OCI-LY1 (cell line): ENCODE results near the gene BAIAP3.
A peak's percentile ranks its signal among the peaks of the same experiment; 100 is the strongest.

Source experiments
- H2AFZ ChIP-seq: fragments of 200-600 bp; sonication (generic), shearing (Covaris generic); 2 replicates; pipeline ENCODE4 v1.6.0; 2014; ENCODE audit warnings: antibody characterized with exemption, mild to moderate bottlenecking, low read length
- H3F3A ChIP-seq: fragments of 200-600 bp; sonication (generic), shearing (Covaris generic); 2 replicates; pipeline ENCODE4 v1.6.0; 2014; ENCODE audit warnings: mild to moderate bottlenecking, antibody characterized with exemption, low read length, moderate library complexity; ENCODE audit not compliant: insufficient read depth
- H3K27ac ChIP-seq: fragments of 200-600 bp; sonication (generic); 2 replicates; pipeline ENCODE4 v1.5.1; 2014; ENCODE audit warnings: low read length, mixed run types, mild to moderate bottlenecking, low read depth; ENCODE audit not compliant: poor library complexity, severe bottlenecking
- H3K27me3 ChIP-seq: fragments of 200-600 bp; sonication (generic); 2 replicates; pipeline ENCODE4 v1.6.0; 2014; ENCODE audit warnings: antibody characterized with exemption, mild to moderate bottlenecking, low read length, moderate library complexity; ENCODE audit not compliant: insufficient read depth
- H3K36me3 ChIP-seq: fragments of 200-600 bp; sonication (generic); 2 replicates; pipeline ENCODE4 v1.6.1; 2014; ENCODE audit warnings: mild to moderate bottlenecking, antibody characterized with exemption, low read length, moderate library complexity, mixed read lengths; ENCODE audit not compliant: insufficient read depth
- H3K4me1 ChIP-seq: fragments of 200-600 bp; sonication (generic); 2 replicates; pipeline ENCODE4 v1.5.1; 2014; ENCODE audit warnings: mild to moderate bottlenecking, low read length, moderate library complexity; ENCODE audit not compliant: insufficient read depth, severe bottlenecking
- H3K4me2 ChIP-seq: fragments of 200-600 bp; sonication (generic), shearing (Covaris generic); 2 replicates; pipeline ENCODE4 v1.6.1; 2014; ENCODE audit warnings: low read length
- H3K4me3 ChIP-seq: fragments of 200-600 bp; sonication (generic); 2 replicates; pipeline ENCODE4 v1.5.1; 2014; ENCODE audit warnings: low read length, low read depth, mild to moderate bottlenecking, mixed read lengths; ENCODE audit not compliant: poor library complexity, severe bottlenecking
- H3K79me2 ChIP-seq: fragments of 200-600 bp; shearing (Covaris generic); 2 replicates; pipeline ENCODE4 v1.6.1; 2016; ENCODE audit warnings: mixed run types, low read length, mixed read lengths; ENCODE audit not compliant: insufficient read depth
- H3K9ac ChIP-seq: fragments of 200-600 bp; sonication (generic), shearing (Covaris generic); 2 replicates; pipeline ENCODE4 v1.6.1; 2014; ENCODE audit warnings: mild to moderate bottlenecking, low read length, mixed read lengths
- H3K9me2 ChIP-seq: fragments of 200-600 bp; sonication (generic), shearing (Covaris generic); 2 replicates; pipeline ENCODE4 v1.6.1; 2014; ENCODE audit warnings: low read depth, mild to moderate bottlenecking, low read length, mixed read lengths
- H3K9me3 ChIP-seq: fragments of 200-600 bp; shearing (Covaris generic); 2 replicates; pipeline ENCODE4 v1.6.1; 2014; ENCODE audit warnings: low read length, mixed read lengths
- H4K20me1 ChIP-seq: fragments of 200-600 bp; sonication (generic), shearing (Covaris generic); 2 replicates; pipeline ENCODE4 v1.6.0; 2016; ENCODE audit warnings: mild to moderate bottlenecking, low read length; ENCODE audit not compliant: insufficient read depth
- CTCF ChIP-seq: fragments of 200-600 bp; sonication (generic), shearing (Covaris generic); IDR thresholded peaks from 2 replicates; pipeline ENCODE4 v1.5.1; 2017; ENCODE audit warnings: mild to moderate bottlenecking, antibody characterized with exemption, low read length, moderate library complexity, mixed read lengths
- EZH2 ChIP-seq: fragments of 200-600 bp; sonication (generic), shearing (Covaris generic); IDR thresholded peaks from 2 replicates; pipeline ENCODE4 v1.8.0; 2017; ENCODE audit warnings: borderline replicate concordance, mixed run types, mild to moderate bottlenecking, antibody characterized with exemption, low read length, moderate library complexity, mixed read lengths

BAIAP3 gene

DNA sequence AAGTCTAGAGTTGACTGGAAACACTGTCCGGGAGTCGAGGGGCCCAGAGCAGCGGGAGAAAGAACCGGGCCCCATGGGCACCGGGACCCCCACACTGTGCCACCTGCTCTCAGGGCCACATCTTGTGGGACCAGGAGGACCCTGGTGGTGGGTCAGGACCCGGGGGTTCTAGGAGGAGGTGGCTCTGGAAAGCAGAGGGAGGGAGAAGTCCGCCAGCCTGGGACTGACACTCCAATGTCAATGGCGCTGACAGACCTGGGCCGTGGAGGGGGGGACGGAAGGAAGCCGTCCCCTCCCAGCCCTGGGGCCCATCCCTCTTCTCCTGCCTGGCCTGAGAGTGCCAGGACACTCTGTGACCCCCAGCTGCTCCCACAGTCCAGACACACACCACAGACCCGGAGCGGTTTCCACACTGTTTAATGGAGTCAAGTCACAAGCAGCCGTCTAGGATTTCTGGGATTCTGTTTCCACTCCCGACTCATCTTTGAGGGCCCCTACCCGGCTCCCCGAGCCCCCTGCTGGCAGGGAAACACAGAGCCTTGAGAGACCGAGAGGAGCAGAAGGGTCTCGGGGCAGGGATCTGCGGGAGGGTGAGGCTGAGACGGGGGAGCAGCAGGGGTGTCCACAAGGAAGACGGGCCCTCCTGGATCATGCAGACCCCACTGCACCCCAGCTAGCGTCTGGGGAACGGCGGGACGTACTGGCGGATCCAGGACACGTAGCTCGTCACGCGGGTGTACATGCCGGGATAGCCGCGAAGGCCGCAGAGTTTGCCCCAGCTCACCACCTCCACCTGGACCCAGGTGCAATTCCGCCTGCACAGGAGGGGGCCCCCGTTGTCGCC lies 47.6 kb upstream of the BAIAP3 start:
- Histone ChIP-seq H3K9ac (no peak overlapping the region), H3K36me3 (no peaks in the 10 kb centered on the region), H2AFZ (no peak overlapping the region), H3F3A (no peaks in the 10 kb centered on the region), H3K27ac (no peak overlapping the region), H3K4me1 (no peaks in the 10 kb centered on the region), H4K20me1 (no peaks in the 10 kb centered on the region), H3K9me2 (no peaks in the 10 kb centered on the region), H3K79me2 (no peaks in the 10 kb centered on the region), H3K4me3 (no peak overlapping the region), H3K9me3 (no peaks in the 10 kb centered on the region), H3K4me2 (no peak overlapping the region), H3K27me3 (0 out of 2 replicates have a peak, but pooled peaks cover 16% of the 10 kb centered on the region)
- TF ChIP-seq CTCF = peak; percentile 30; the same call in 1 of the 2 replicates
- TF ChIP-seq EZH2 = no peak

DNA sequence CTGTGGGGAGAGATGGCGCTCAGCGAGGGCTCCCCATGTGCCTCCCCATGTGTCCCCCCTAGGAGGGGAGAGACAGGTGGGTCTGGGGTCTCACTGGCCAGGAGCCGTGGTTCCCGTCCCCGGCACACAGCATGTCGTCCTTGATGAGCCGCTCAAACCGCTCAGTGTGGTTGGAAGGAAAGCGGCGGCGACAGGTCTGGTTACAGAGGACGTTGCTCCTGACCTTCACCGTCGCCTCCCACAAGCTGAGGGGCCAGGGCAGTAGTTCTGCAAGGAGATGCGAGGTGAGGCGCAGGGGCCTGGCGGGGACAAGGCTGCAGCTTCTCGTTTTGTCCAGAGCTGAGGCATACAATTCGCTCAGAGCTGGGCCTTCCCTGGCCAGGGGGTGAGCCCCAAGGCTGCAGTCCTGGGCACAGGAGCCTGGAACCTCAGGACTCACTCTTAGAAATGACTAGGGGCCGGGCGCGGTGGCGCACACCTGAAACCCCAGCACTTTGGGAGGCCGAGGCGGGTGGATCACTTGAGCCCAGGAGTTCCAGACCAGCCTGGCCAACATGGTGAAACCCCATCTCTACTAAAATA lies 46.8 kb upstream of the BAIAP3 start:
- H2AFZ ChIP-seq = no peak overlapping the region
- no peaks in the 10 kb centered on the region for H3K9me3 ChIP-seq
- no peaks in the 10 kb centered on the region for H3K79me2 ChIP-seq
- H3K36me3 ChIP-seq = no peaks in the 10 kb centered on the region
- H4K20me1 ChIP-seq = no peaks in the 10 kb centered on the region
- H3K9ac ChIP-seq = no peak overlapping the region
- H3K9me2 ChIP-seq = no peaks in the 10 kb centered on the region
- 0 out of 2 replicates have a peak, but pooled peaks cover 13% of the 10 kb centered on the region for H3K27me3 ChIP-seq
- H3K4me2 ChIP-seq = no peak overlapping the region
- no peaks in the 10 kb centered on the region for H3F3A ChIP-seq
- H3K27ac ChIP-seq = no peak overlapping the region
- H3K4me1 ChIP-seq = no peaks in the 10 kb centered on the region
- TF ChIP-seq EZH2 (no peak), CTCF (no peak)
- no peak overlapping the region for H3K4me3 ChIP-seq

DNA sequence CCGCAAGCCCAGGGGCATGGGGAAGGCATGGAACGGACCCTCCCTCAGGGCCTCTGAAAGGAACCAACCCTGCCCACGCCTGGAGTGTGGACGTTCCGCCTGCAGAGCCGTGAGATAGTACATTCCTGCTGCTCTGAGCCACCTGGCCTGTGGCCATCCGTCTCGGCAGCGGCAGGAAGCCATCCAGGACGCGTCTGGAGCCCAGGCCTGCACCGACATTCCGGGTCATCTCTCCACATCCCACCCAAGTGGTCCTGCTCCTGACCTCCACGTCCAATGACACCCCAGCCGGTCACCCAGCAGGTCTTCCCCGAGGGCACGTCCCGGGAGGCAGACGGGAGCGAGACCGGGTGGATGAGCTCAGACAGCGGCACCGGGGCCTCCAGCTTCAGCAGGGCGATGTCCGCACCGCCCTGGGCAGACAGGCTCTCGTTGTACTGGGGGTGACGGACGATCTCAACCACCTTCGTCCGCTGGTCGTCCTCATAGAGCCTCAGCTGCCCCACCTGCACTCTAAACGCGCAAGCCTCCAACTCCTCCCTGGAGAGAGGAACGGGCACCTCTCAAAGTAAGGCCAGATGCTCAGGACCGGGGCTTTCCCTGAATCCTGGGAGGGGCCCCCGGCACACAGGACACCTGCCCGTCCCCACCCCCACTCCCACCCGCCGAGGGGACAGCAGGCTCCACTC lies 45.3 kb upstream of the BAIAP3 start:
- H3K36me3 ChIP-seq = no peaks in the 10 kb centered on the region
- H3K4me2 ChIP-seq = no peak overlapping the region
- 0 out of 2 replicates have a peak, but pooled peaks cover 12% of the 10 kb centered on the region for H3K27me3 ChIP-seq
- TF ChIP-seq CTCF (no peak), EZH2 (no peak)
- no peak overlapping the region for H3K27ac ChIP-seq
- no peaks in the 10 kb centered on the region for H3F3A ChIP-seq
- no peaks in the 10 kb centered on the region for H4K20me1 ChIP-seq
- no peak overlapping the region for H2AFZ ChIP-seq
- no peak overlapping the region for H3K9ac ChIP-seq
- H3K9me2 ChIP-seq = no peaks in the 10 kb centered on the region
- no peaks in the 10 kb centered on the region for H3K9me3 ChIP-seq
- H3K4me1 ChIP-seq = no peaks in the 10 kb centered on the region
- no peaks in the 10 kb centered on the region for H3K79me2 ChIP-seq
- no peak overlapping the region for H3K4me3 ChIP-seq
